ENCODE measurements around the gene CPEB1. TPM values are rescaled to one million over a fixed set of nuclear protein-coding genes. Genes with fewer than 3 reads are reported as not detected.
A peak's percentile ranks its signal among the peaks of the same experiment; 100 is the strongest.
"Not testable (repeated sequence)": the region's sequence is repeated elsewhere in the genome, so short reads cannot be mapped to it uniquely, and the experiment has no call there.

The CPEB1 gene
- total RNA-seq, 2 donors from 2014 or later = 1.5 to 3.3 TPM

- peaks cover 6 to 8% of the 10 kb centered on the region in 2 donors for H3K27me3 ChIP-seq
- no peak for DNase-seq (ENCODE audit: low spot score)
- no peaks in the 10 kb centered on the region for H3K36me3 ChIP-seq
- H3K27ac ChIP-seq = peak overlapping the region; percentile 32 to 51
- H3K4me1 ChIP-seq = peaks cover 0 to 23% of the 10 kb centered on the region in 2 donors
- no peak for TF ChIP-seq CTCF (IDR thresholded peaks at IDR 0.05)
- H3K4me3 ChIP-seq = peak overlapping the region; percentile 39 to 62
- no peaks in the 10 kb centered on the region for H3K9me3 ChIP-seq
These were observed 1.3 kb upstream of the CPEB1 start for GRCh38 chr15:82648257-82649103.

DNA sequence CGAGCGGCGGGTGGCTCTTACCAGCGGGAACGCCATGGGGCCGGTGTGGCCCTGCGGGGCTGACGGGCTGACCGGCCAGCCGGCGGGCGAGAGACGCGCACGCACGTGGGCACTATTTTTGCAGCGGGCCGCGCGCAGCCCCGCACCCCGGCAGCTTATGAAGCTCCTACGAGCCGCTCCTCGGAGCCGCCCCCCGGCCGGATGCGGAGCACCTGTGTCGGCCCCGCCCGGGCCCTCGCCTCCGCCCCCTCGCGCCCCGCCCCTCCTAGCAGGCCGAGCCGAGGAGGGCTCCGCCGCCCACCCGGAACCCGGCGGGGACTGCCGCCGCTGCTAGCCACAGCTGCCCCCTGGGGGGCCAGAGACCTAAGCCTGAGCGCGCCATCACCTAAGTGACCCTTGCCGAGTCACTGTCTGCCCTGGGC lies 683 bp upstream of the CPEB1 start:
- peak overlapping the region; percentile 39 to 62 for H3K4me3 ChIP-seq
- no peaks in the 10 kb centered on the region for H3K9me3 ChIP-seq
- H3K27ac ChIP-seq = peak overlapping the region; percentile 32 to 51
- peaks cover 0 to 23% of the 10 kb centered on the region in 2 donors for H3K4me1 ChIP-seq
- no peak for DNase-seq (ENCODE audit: low spot score)
- TF ChIP-seq CTCF (IDR thresholded peaks at IDR 0.05) = no peak
- H3K27me3 ChIP-seq = peaks cover 6 to 8% of the 10 kb centered on the region in 2 donors
- no peaks in the 10 kb centered on the region for H3K36me3 ChIP-seq

GRCh38 chr15:82646250-82647044 lies 716 bp downstream of the CPEB1 start:
- H3K4me3 ChIP-seq = peak overlapping the region; percentile 39 to 62
- no peak overlapping the region for H3K27ac ChIP-seq
- no peak for DNase-seq (ENCODE audit: low spot score)
- H3K4me1 ChIP-seq = peaks cover 0 to 23% of the 10 kb centered on the region in 2 donors
- no peaks in the 10 kb centered on the region for H3K36me3 ChIP-seq
- H3K27me3 ChIP-seq = peaks cover 6 to 8% of the 10 kb centered on the region in 2 donors
- TF ChIP-seq CTCF (IDR thresholded peaks at IDR 0.05) = no peak
- H3K9me3 ChIP-seq = no peaks in the 10 kb centered on the region

GRCh38 chr15:82644967-82645852 lies 2.0 kb downstream of the CPEB1 start:
- H3K27me3 ChIP-seq; H3K27ac ChIP-seq; H3K36me3 ChIP-seq; DNase-seq (ENCODE audit: low spot score); H3K9me3 ChIP-seq; H3K4me3 ChIP-seq: not testable (repeated sequence)
- H3K4me1 ChIP-seq = peaks cover 0 to 23% of the 10 kb centered on the region in 2 donors

GRCh38 chr15:82643992-82644391 lies 3.2 kb downstream of the CPEB1 start:
- Histone ChIP-seq H3K4me1 (peaks cover 0 to 23% of the 10 kb centered on the region in 2 donors), H3K27me3 (peaks cover 6 to 8% of the 10 kb centered on the region in 2 donors), H3K4me3 (no peak overlapping the region), H3K36me3 (no peaks in the 10 kb centered on the region), H3K9me3 (no peaks in the 10 kb centered on the region), H3K27ac (no peak overlapping the region)
- no peak for DNase-seq (ENCODE audit: low spot score)
- TF ChIP-seq CTCF (IDR thresholded peaks at IDR 0.05) = no peak

Data from right atrium auricular region (tissue), 2 donors.